ENCODE data around the gene PFN4. TPM values are rescaled to one million over a fixed set of nuclear protein-coding genes. Genes with fewer than 3 reads are reported as not detected.

PFN4 gene
- total and polyA plus RNA-seq, 9 of the 15 experiments (the other 6 are each of a cell fraction or from before 2014, with no cell fraction given): 0.07 to 0.54 (median 0.31) TPM; not detected in 2

DNA sequence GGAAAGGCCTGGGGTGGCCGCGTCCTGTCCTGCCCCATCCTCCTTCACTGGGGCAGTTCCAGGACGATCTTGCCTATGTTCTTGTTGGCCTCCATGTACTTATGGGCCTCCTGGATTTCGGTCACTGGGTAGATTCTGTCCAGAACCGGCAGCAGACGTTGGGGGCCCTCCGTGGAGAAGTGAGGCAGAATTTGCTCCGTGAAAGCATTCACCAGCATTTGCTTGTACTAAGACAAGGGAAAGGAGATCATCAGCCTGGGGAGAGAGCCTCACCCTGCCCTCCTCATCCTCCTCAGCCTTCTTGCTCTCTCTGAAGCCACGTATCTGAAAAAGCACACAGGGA is 45.6 kb downstream of the PFN4 start:
- Histone ChIP-seq H3K36me3 (ENCODE audit: control insufficient read depth, insufficient read depth, low read length) (peaks cover 32% of the 10 kb centered on the region), H3K9ac (ENCODE audit: insufficient read depth in 1 of 2, low read depth in 2 of 2, low read length in 2 of 2) (peak overlapping the region; percentile 66 to 92), H3K4me1 (replicated peaks in 1 of 2; ENCODE audit: control insufficient read depth in 2 of 2, insufficient read depth in 2 of 2, low read length in 2 of 2) (peaks cover 9 to 15% of the 10 kb centered on the region in 2 experiments; a peak in 4 of 5 replicates), H2AFZ (ENCODE audit: low read depth, low read length) (peak overlapping the region; percentile 82), H3K4me2 (ENCODE audit: insufficient read depth, low read length) (peak overlapping the region; percentile 99), H3K27me3 (ENCODE audit: control insufficient read depth in 2 of 2, insufficient read depth in 2 of 2, low read length in 2 of 2) (no peaks in the 10 kb centered on the region), H3K27ac (ENCODE audit: extremely low read depth, low read depth, low read length) (peak overlapping the region; percentile 60), H3K9me3 (replicated peaks; ENCODE audit: control insufficient read depth, insufficient read depth, low read depth, low read length) (no peaks in the 10 kb centered on the region), H3K4me3 (peak overlapping the region; percentile 58), H3K9me1 (ENCODE audit: control insufficient read depth, insufficient read depth, low read length) (no peaks in the 10 kb centered on the region), H4K20me1 (replicated peaks; ENCODE audit: control insufficient read depth, insufficient read depth, low read length) (no peaks in the 10 kb centered on the region), H3K79me2 (ENCODE audit: control insufficient read depth, insufficient read depth, low read length) (peaks cover 36% of the 10 kb centered on the region)
- DNase-seq (ENCODE audit: extremely low read depth in 1 of 4, low spot score in 3 of 4) (peak in 2 of 4 experiments; percentile 6 to 28), FAIRE-seq (peak; percentile 78), ATAC-seq (no peak)
- BruUV-seq (replicated peaks): no TSS peak
- TF ChIP-seq MAX (CRISPR knock-in tag; IDR thresholded peaks at IDR 0.05): peak; percentile 30
- TF ChIP-seq NCOA4 (IDR thresholded peaks at IDR 0.05; ENCODE audit: partially characterized antibody): no peak
- TF ChIP-seq SIX5 (IDR thresholded peaks at IDR 0.05; ENCODE audit: borderline replicate concordance in 1 of 2, insufficient read depth in 1 of 2, low read depth in 1 of 2, low read length in 2 of 2): no peak
- peak; percentile 52; the same call in 1 of the 2 replicates for TF ChIP-seq FOXP1 (CRISPR knock-in tag; IDR thresholded peaks at IDR 0.05)
- TF ChIP-seq CHD1 (IDR thresholded peaks at IDR 0.05; ENCODE audit: low read length): peak; percentile 22
- no peak for TF ChIP-seq POLR2AphosphoS5 (IDR thresholded peaks at IDR 0.05; ENCODE audit: control insufficient read depth, insufficient read depth, low read depth, low read length)
- no peak for TF ChIP-seq TFAM (CRISPR knock-in tag; conservative IDR thresholded peaks at IDR 0.05)
- WGBS (ENCODE audit: insufficient coverage, low coverage, missing lambda C conversion rate): 6% methylated on average over 9 of the region's 9 CpGs
- POLR2A ChIA-PET: interaction anchor here (0.6 to 1.8 kb wide), 5 partner anchors 25 to 1801 kb away, joined by 3 to 8 read pairs (median 6); partner anchors contain the start of genes ASXL2 and ATAD2B
- in situ Hi-C loops (cut with MboI) (no loop called here), intact Hi-C loops (cut with micrococcal nuclease) (loop anchor here (2.0 kb wide), 2 partner anchors 87 to 151 kb away; partner anchors contain the start of gene ATAD2B)
- CTCF ChIA-PET (ENCODE audit: low intra/inter-chr PET ratio): no interaction called here
